IMR-90 (cell line): ENCODE results near the gene CTNNBIP1. TPM values are rescaled to one million over a fixed set of nuclear protein-coding genes. Genes with fewer than 3 reads are reported as not detected.
A peak's percentile ranks its signal among the peaks of the same experiment; 100 is the strongest.

ENCODE experiments used
- ATAC-seq: fragments of 200-7000 bp; cut with Tn5 transposase; 2 replicates; pipeline ENCODE4 v1.9.1; 2020; ENCODE audit warnings: low read depth, mild to moderate bottlenecking, moderate library complexity
- BruUV-seq: library from RNA; stranded (reverse); fragments of 400-500 nt; replicated peaks from 2 replicates; lab custom pipeline; 2021; lab: Mats Ljungman, UMichigan
- CTCF ChIA-PET: fragments of 300-600 bp; formaldehyde crosslinking; extraction: SDS; loops from one replicate; lab custom pipeline; 2021; ENCODE audit warnings: antibody characterized with exemption; lab: Yijun Ruan, JAX
- POLR2A ChIA-PET: fragments of 300-600 bp; sonication (Branson Sonifier 250); formaldehyde crosslinking; loops from one replicate; lab custom pipeline; 2022; ENCODE audit warnings: antibody characterized with exemption; ENCODE audit not compliant: unreplicated experiment; lab: Charles Lee
- DNase-seq: peaks from one replicate; pipeline ENCODE4 v3.0.0; 2013
- H2AFZ ChIP-seq: replicated peaks from 2 replicates; pipeline ENCODE3; 2013; ENCODE audit warnings: low read length, mild to moderate bottlenecking; ENCODE audit not compliant: poor library complexity
- H2AK5ac ChIP-seq: 2 replicates; pipeline ENCODE4 v1.6.1; 2013; ENCODE audit warnings: low read depth, low read length, inconsistent platforms
- H2AK9ac ChIP-seq: replicated peaks from 2 replicates; pipeline ENCODE3; 2013; ENCODE audit warnings: mild to moderate bottlenecking, low read depth, low read length, moderate library complexity; ENCODE audit not compliant: poor library complexity
- H2BK120ac ChIP-seq: 2 replicates; pipeline ENCODE4 v1.6.1; 2013; ENCODE audit warnings: low read depth, low read length, inconsistent platforms
- H2BK15ac ChIP-seq: 3 replicates; pipeline ENCODE4 v1.6.1; 2013; ENCODE audit warnings: low read depth, low read length, inconsistent platforms
- H2BK20ac ChIP-seq: 2 replicates; pipeline ENCODE4 v1.6.1; 2013; ENCODE audit warnings: low read depth, mild to moderate bottlenecking, inconsistent platforms, low read length, moderate library complexity
- H2BK5ac ChIP-seq: 2 replicates; pipeline ENCODE4 v1.6.1; 2013; ENCODE audit warnings: mild to moderate bottlenecking, low read depth, low read length, inconsistent platforms; ENCODE audit not compliant: poor library complexity, severe bottlenecking
- H3K14ac ChIP-seq: replicated peaks from 2 replicates; pipeline ENCODE4 v1.6.1; 2013; ENCODE audit warnings: low read depth, low read length, inconsistent platforms
- H3K18ac ChIP-seq: 2 replicates; pipeline ENCODE4 v1.6.1; 2013; ENCODE audit warnings: low read depth, low read length, control low read depth
- H3K23ac ChIP-seq: 2 replicates; pipeline ENCODE4 v1.6.1; 2013; ENCODE audit warnings: low read depth, low read length, inconsistent platforms
- H3K27ac ChIP-seq: 2 replicates; pipeline ENCODE4 v1.5.1; 2013; ENCODE audit warnings: mild to moderate bottlenecking, control low read depth, low read length; ENCODE audit not compliant: insufficient read depth
- H3K27me3 ChIP-seq: 2 replicates; pipeline ENCODE4 v1.6.1; 2013; ENCODE audit warnings: low read length; ENCODE audit not compliant: control insufficient read depth, insufficient read depth
- H3K36me3 ChIP-seq: 2 replicates; pipeline ENCODE4 v1.6.1; 2013; ENCODE audit warnings: low read length, mixed read lengths; ENCODE audit not compliant: control insufficient read depth, insufficient read depth
- H3K4ac ChIP-seq: 2 replicates; pipeline ENCODE4 v1.6.1; 2013; ENCODE audit warnings: low read depth, low read length, inconsistent platforms
- H3K4me1 ChIP-seq: 2 replicates; pipeline ENCODE4 v1.6.1; 2013; ENCODE audit warnings: low read length, mixed read lengths; ENCODE audit not compliant: control insufficient read depth, insufficient read depth
- H3K4me2 ChIP-seq: 2 replicates; pipeline ENCODE4 v1.6.1; 2013; ENCODE audit warnings: low read depth, mild to moderate bottlenecking, control low read depth, low read length, moderate library complexity
- H3K4me3 ChIP-seq: 2 replicates; pipeline ENCODE4 v1.5.1; 2013; ENCODE audit warnings: low read depth, mild to moderate bottlenecking, control low read depth, low read length, moderate library complexity; ENCODE audit not compliant: insufficient read depth
- H3K56ac ChIP-seq: 2 replicates; pipeline ENCODE4 v1.6.1; 2013; ENCODE audit warnings: low read length, inconsistent platforms; ENCODE audit not compliant: insufficient read depth; ENCODE audit errors: extremely low read depth
- H3K79me1 ChIP-seq, 2 experiments: 2 replicates each; pipeline ENCODE4 v1.6.1; 2013; ENCODE audit warnings: low read length in 2 of 2, inconsistent platforms in 1 of 2, low read depth in 1 of 2
- H3K9ac ChIP-seq: 2 replicates; pipeline ENCODE4 v1.6.1; 2013; ENCODE audit warnings: low read depth, low read length, control low read depth
- H3K9me1 ChIP-seq: 2 replicates; pipeline ENCODE4 v1.6.1; 2013; ENCODE audit warnings: low read length, inconsistent platforms; ENCODE audit not compliant: insufficient read depth
- H3K9me3 ChIP-seq: 2 replicates; pipeline ENCODE4 v1.6.1; 2013; ENCODE audit warnings: low read length; ENCODE audit not compliant: control insufficient read depth, insufficient read depth
- H4K20me1 ChIP-seq: 2 replicates; pipeline ENCODE4 v1.6.1; 2013; ENCODE audit warnings: low read length, inconsistent platforms; ENCODE audit not compliant: insufficient read depth
- H4K5ac ChIP-seq: 2 replicates; pipeline ENCODE4 v1.6.1; 2013; ENCODE audit warnings: mild to moderate bottlenecking, low read depth, low read length, control low read depth
- H4K8ac ChIP-seq, 2 experiments: 2 replicates each; pipeline ENCODE4 v1.6.1; 2013; ENCODE audit warnings: low read depth in 2 of 2, low read length in 2 of 2, control low read depth in 1 of 2, inconsistent platforms in 1 of 2
- H4K91ac ChIP-seq: 2 replicates; pipeline ENCODE4 v1.6.1; 2013; ENCODE audit warnings: low read depth, low read length, inconsistent platforms; ENCODE audit not compliant: insufficient read depth
- CHD1 ChIP-seq: IDR thresholded peaks from 2 replicates; pipeline ENCODE4 v1.6.1; 2012; ENCODE audit warnings: low read depth, low read length, improper control_type of control experiment
- NFE2L2 ChIP-seq: fragments of 150-350 bp; IDR thresholded peaks from 2 replicates; pipeline ENCODE4 v1.6.1; 2016; ENCODE audit warnings: low read depth, mild to moderate bottlenecking, low read length
- RFX5 ChIP-seq: IDR thresholded peaks from 2 replicates; pipeline ENCODE4 v1.8.0; 2012; ENCODE audit warnings: low read depth, mild to moderate bottlenecking, low read length, moderate library complexity
- SMC3 ChIP-seq: fragments of 150-350 bp; IDR thresholded peaks from 2 replicates; pipeline ENCODE4 v1.6.1; 2016; ENCODE audit warnings: low read depth, mild to moderate bottlenecking, antibody characterized with exemption, low read length, moderate library complexity
- USF2 ChIP-seq: fragments of 150-350 bp; IDR thresholded peaks from 2 replicates; pipeline ENCODE4 v1.6.1; 2017; ENCODE audit warnings: mild to moderate bottlenecking, antibody characterized with exemption, low read length, low read depth
- WGBS, 2 experiments: methylation state at CpG; one replicate each; pipeline versions ENCODE4 v1.1.5 to v1.1.7; 2013; ENCODE audit warnings: missing lambda C conversion rate in 2 of 2; ENCODE audit not compliant: insufficient read length in 1 of 2; ENCODE audit errors: extremely low coverage in 2 of 2; 5-methylcytosine and 5-hydroxymethylcytosine counted together
- dilution Hi-C: fragments of 300-500 bp; cut with HindIII; formaldehyde crosslinking; loops from one replicate; pipeline ENCODE4 v1.14.3; 2018; ENCODE audit warnings: low sequenced_read_pairs; ENCODE audit not compliant: unreplicated experiment
- in situ Hi-C: fragments of 300-500 bp; cut with MboI; formaldehyde crosslinking; loops from 3 replicates; pipeline ENCODE4 v1.14.3; 2019; ENCODE audit warnings: low sequenced_read_pairs, inconsistent platforms, mixed read lengths
- intact Hi-C: fragments of 100-400 bp; cut with micrococcal nuclease; formaldehyde crosslinking; loops from 2 replicates; pipeline ENCODE4 v1.10.0; 2022
- polyA plus RNA-seq, 3 experiments: library from polyadenylated mRNA; depleted of rRNA; stranded (reverse); fragments of >200 nt; gene quantifications; 2 replicates each; pipeline ENCODE4 v1.2.3, GENCODE V29; 2012; ENCODE audit warnings: low replicate concordance in 1 of 3
- total RNA-seq: library from RNA; depleted of rRNA; stranded (reverse); fragments of >200 nt; gene quantifications from 2 replicates; pipeline ENCODE4 v1.2.3, GENCODE V29; 2012

The CTNNBIP1 gene
- total and polyA plus RNA-seq, 2 of the 4 experiments (the other 2 are of a cell fraction): 24.7 to 28.5 TPM

GRCh38 chr1:9843576-9843945 lies 66.5 kb downstream of the CTNNBIP1 start:
- H3K27ac ChIP-seq: no peak overlapping the region
- H3K9me1 ChIP-seq: no peaks in the 10 kb centered on the region
- CTCF ChIA-PET: no interaction called here
- BruUV-seq: no TSS peak
- no peak for TF ChIP-seq RFX5
- TF ChIP-seq NFE2L2: no peak
- TF ChIP-seq SMC3: no peak
- no peak for TF ChIP-seq CHD1
- TF ChIP-seq USF2: no peak
- no peak overlapping the region for H3K4me2 ChIP-seq
- peaks cover 2% of the 10 kb centered on the region; the same call in 1 of the 2 replicates for H3K4me1 ChIP-seq
- H3K4me3 ChIP-seq: no peak overlapping the region
- no peak for ATAC-seq
- POLR2A ChIA-PET: no interaction called here
- H3K9ac ChIP-seq: no peak overlapping the region
- H2AK9ac ChIP-seq: peak overlapping the region; percentile 45
- no peak for DNase-seq
- intact Hi-C loops: no loop called here
- WGBS, 2 experiments: 83% methylated on average over 3 of the region's 7 CpGs; no CpG with 5 or more reads in 1 of the 2 experiments
- no peak overlapping the region for H3K14ac ChIP-seq
- no peaks in the 10 kb centered on the region for H4K20me1 ChIP-seq
- H3K27me3 ChIP-seq: no peaks in the 10 kb centered on the region; the same call in 1 of the 2 replicates
- H4K8ac ChIP-seq: no peak overlapping the region
- H2AK5ac ChIP-seq: no peak overlapping the region
- H2BK120ac ChIP-seq: no peak overlapping the region
- no peak overlapping the region for H3K18ac ChIP-seq
- no peak overlapping the region for H2BK15ac ChIP-seq
- H3K56ac ChIP-seq: no peak overlapping the region
- H2BK20ac ChIP-seq: no peak overlapping the region
- H2BK5ac ChIP-seq: no peak overlapping the region
- in situ Hi-C loops: no loop called here
- H4K5ac ChIP-seq: no peak overlapping the region
- no peak overlapping the region for H3K23ac ChIP-seq
- no peaks in the 10 kb centered on the region for H3K36me3 ChIP-seq
- H2AFZ ChIP-seq: peak overlapping the region; percentile 35
- H4K91ac ChIP-seq: no peak overlapping the region
- H3K9me3 ChIP-seq: peaks cover 3% of the 10 kb centered on the region; the same call in 1 of the 2 replicates
- dilution Hi-C loops: no loop called here
- H3K4ac ChIP-seq: no peak overlapping the region
- H3K79me1 ChIP-seq: no peaks in the 10 kb centered on the region
